Endothelial cell of umbilical vein (primary cell): Measurements from ENCODE around the gene SUDS3.

ENCODE experiments used
- POLR2A ChIP-seq: IDR thresholded peaks from 2 replicates; pipeline ENCODE4 v1.6.1; 2012; ENCODE audit warnings: low read depth, mild to moderate bottlenecking, control low read depth, low read length
- TF ChIP-seq, protein P1 (sequence below), 2 donors: IDR thresholded peaks; 1 replicate in 1 of 2; 2 replicates in 1 of 2; pipeline ENCODE4 v1.5.1; 2011; ENCODE audit warnings: low read length in 2 of 2, mild to moderate bottlenecking in 2 of 2, moderate library complexity in 2 of 2, control low read depth in 1 of 2, inconsistent platforms in 1 of 2, low read depth in 1 of 2; ENCODE audit not compliant: insufficient read depth in 1 of 2; ENCODE audit errors: extremely low read depth in 1 of 2

DNA sequence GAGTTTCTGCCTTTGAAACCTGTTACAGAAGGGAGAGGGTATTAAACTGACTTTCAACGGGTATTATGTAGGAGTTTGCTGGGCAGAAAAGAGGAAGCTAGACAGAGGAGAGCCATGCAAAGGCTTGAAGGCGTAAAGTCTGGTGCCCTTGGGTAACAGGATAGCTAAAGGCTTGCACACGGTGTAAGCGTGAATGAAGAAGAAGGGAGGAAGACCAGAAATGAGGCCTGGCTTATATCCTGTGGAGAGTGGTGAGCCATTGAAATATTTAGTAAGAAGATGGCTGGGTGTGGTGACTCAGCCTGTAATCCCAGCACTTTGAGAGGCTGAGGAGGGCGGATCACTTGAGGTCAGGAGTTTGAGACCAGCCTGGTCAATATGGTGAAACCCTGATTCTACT lies 22.6 kb downstream of the SUDS3 start:
- TF ChIP-seq, protein P1, sequence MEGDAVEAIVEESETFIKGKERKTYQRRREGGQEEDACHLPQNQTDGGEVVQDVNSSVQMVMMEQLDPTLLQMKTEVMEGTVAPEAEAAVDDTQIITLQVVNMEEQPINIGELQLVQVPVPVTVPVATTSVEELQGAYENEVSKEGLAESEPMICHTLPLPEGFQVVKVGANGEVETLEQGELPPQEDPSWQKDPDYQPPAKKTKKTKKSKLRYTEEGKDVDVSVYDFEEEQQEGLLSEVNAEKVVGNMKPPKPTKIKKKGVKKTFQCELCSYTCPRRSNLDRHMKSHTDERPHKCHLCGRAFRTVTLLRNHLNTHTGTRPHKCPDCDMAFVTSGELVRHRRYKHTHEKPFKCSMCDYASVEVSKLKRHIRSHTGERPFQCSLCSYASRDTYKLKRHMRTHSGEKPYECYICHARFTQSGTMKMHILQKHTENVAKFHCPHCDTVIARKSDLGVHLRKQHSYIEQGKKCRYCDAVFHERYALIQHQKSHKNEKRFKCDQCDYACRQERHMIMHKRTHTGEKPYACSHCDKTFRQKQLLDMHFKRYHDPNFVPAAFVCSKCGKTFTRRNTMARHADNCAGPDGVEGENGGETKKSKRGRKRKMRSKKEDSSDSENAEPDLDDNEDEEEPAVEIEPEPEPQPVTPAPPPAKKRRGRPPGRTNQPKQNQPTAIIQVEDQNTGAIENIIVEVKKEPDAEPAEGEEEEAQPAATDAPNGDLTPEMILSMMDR (IDR thresholded peaks at IDR 0.05; ENCODE audit: extremely low read depth in 1 of 2, insufficient read depth in 1 of 2, low read depth in 1 of 2, low read length in 2 of 2), result no peak
- TF ChIP-seq POLR2A, result no peak
